NK-92 (cell line): ENCODE measurements around the gene ZNF860.

Experiments used
- DNase-seq: peaks from one replicate; lab custom pipeline; 2025; ENCODE audit not compliant: unreplicated experiment; lab: John Stamatoyannopoulos, UW

Gene ZNF860

DNA sequence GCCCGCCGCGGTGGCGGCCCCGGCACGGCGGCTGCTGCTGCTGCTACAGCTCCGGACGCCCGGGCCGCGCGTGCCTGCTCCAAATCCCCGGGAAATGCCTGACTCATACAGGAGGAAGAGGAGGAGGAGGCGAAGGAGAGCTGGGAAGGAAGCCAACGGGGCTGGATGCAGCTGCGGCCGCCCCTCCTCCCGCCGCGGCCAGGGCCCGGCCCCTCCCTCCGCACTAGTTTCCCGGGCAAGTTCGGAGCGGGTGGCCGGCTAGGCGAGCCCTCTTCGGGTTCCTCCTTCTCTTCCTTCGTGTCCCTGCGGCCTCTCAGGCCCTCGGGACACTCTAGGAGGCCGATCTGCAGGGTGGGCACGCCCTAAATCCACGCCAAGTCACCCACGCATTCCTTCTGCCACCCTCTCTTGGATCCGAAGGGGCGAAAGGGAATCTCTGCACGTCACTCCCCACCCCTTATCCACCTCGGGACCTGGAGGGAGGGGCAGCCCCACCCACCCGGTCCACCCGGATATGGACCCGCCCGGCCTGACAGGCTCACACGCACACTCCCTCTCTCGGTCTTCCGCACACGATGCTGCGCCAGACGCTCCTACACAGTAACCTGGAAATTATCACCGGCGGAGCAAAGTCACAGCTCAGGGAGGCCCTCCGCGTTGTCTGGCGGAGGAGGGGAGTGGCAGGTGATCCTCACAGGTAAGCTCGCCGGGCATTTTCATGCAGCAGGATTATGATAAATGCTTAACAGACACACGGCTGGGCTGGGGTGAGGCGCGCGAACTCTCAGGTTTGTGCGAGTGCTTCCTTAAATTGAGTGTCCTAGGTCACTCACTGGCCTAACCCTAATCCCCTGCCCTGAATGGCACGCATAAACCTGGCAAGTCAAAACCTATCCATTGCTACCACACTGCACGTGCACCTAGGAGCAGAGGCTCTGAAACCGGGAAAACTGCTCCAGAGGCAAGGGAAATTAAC, at the start of gene ZNF860, which contains the start of gene OSBPL10:
Gene ZNF860, plus strand, starts transcription at position 545 of the 976 bp plus-strand sequence. CDS start 7,330 bp downstream, outside the sequence.
Gene OSBPL10, minus strand, starts transcription at position 57 of the 976 bp plus-strand sequence. CDS start 83 bp downstream, outside the sequence.
- no peak for DNase-seq

DNA sequence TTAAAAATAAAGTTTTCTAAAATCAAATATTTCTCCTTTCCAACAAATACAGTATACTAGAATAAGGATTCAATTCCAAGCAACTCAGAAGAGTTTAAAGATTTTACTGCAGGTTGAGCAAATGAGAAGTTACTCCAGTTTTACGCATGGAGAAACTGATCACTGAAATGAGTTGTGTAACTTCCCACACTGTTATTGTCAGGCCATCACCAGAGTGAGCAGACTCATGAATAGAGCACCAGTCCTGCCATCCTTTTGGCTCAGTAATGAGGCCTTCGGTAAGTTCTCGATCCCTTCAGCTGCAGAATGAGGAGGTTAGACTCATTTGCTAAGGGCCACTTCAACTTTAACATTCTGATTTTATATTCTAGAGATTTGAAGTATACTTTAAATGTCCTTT, 48.6 kb upstream of the ZNF860 start:
- no peak for DNase-seq

DNA sequence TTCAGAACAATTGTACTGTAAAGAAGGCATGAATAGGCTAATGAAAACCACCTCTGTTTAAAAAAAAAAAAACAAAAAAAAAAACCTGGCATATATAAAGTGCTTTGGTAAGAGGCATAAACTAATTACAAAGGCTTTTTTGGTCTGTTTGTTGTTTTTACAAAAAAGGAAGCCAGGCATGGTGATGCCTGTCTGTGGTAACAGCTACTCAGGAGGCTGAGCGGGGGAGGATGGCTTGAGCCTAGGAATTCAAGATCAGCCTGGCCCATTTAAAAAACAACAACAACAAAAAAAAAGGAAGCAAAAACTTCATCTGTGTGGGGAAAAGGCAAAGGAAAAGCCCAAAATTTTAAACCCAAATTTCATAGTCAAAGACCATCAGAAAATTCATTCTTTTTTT, 47.5 kb upstream of the ZNF860 start:
- DNase-seq = no peak

DNA sequence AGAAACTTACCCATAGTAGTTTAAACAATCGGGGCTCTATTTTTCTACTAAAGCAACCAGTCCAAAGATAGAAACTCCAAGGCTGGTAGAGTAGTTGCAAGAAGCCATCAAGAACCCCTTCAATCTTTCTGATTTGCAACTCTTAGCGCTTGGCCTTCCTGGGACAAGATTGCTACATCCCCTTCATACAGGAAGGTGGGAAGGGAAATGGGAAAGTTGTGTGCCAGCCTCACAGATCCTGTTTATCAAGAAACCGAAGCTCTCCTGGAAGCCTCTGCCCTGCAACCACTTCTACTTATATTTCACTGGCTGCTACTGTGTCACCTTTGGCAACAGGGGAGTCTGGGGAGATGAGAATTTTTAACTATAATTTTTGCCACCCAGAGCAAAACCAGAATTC, 46.7 kb upstream of the ZNF860 start:
- no peak for DNase-seq

DNA sequence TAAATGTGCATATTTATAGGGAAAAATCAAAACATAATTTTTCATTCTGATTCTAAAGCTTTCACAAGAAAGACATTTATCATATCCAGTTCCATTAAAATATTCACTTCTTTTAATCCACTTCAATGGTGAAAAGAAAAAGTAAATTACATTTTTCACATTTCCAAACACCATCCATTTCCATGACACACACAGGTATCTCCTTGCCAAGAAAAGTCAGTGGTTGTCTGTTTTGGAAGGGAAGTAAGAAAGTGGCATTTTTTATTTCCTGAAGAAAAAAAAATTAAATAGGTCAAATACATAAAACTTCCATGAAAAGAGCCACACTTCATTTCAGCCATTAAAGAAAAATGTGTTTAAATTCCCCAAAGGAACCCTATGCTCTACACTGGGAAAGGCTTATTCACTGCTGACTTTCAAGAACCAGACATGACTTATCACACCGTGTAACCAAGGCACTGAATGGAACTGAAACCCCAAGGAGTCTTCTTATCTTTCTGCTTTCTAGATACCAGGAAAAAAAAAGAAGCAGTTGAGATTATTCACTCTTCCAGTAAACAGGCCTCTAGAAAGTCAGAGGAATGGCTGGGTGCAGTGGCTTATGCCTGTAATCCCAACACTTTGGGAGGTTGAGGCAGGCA, 45.0 kb upstream of the ZNF860 start:
- no peak for DNase-seq

DNA sequence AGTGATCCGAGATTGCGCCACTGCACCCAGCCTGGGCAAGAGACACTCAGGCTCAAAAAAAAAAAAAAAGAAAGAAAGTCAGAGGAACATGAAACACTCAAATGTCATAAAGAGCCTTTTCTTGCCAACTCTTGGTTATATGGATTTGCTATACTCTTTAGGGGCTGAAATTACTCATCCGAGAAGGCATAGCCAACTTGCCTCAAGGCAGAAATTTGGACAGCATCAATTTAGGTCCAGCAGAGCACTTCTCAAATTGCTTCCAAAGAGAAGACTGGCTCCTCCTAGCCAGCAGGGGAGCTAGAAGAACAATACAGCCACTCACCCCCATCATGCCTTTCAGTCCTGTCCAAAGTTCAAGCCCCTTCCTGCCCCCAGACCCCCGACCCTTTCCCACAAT, 44.3 kb upstream of the ZNF860 start:
- DNase-seq = no peak

DNA sequence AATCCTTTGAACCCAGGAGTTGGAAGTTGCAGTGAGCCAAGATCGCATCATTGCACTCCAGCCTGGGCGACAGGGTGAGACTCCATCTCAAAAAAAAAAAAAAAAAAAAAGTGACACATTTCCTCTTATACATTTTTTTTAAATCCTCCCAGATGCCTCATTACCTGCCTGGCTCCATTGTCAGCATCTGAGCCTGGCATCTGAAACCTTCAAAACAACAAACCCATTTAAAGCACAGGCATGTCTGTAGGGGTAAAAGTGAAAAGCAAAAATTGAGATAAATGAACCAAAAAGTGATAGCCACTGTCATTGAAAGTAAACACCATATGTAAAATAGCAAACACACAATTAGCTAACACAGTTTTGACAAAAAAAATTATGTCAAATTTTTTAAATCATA, 39.1 kb upstream of the ZNF860 start:
- DNase-seq = no peak

DNA sequence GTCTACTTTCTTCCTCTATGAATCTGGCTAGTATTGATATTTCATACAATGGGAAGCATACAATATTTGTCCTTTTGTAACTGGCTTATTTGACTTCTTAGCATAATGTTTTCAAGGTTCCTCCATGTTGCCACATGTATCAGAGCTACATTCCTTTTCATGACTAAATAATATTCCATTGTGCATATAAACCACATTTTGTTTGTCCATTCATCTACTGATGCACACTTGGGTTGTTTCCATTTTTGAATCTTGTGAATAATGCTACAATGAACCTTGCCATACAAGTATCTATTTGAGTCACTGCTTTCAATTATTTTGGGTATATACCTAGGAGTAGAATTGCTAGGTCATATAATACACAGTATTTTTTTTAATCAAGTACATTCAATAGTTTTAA, 38.5 kb upstream of the ZNF860 start:
- DNase-seq = no peak

DNA sequence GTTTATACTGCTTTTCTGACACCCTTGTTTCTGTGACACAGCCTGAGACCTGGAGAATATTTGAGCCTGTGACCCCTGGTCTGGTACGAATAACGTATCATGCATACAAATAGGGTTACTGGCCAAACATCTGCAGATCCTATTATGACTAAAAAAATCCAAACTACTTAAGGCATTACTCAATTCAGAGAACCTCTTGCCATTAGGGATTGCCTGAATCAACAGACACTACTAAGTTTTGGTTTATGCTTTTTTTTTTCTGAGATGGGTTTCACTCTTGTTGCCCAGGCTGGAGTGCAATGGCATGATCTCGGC, 35.9 kb upstream of the ZNF860 start:
- DNase-seq = no peak

DNA sequence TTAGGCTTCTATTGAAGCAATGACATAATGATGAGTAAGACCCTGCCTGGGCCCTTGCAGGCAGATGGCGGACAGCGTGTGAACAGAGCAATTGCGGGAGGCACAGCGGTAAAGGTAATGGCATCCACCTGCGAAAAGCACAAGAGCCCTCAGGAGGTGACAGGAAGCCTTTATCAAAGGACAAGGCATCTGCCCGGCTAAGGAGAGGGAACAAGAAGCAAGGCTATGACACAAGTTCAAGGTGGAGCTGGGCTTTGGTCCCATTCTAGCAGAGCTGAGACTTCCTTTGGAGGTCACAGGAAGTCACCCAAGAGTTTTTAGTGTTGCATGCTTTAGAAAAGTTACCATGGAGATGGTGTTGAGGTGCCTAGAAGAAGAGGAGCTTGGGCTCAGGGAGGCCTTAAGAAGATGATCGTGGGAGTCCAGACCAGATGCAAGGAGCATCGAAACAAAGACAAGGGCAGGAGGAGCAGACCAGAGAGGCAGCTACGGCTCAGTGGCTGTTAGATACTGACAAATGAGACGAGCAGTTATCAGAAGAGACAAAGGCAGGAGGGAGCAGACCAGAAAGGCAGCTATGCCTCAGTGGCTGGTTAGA, 35.0 kb upstream of the ZNF860 start:
- no peak for DNase-seq

DNA sequence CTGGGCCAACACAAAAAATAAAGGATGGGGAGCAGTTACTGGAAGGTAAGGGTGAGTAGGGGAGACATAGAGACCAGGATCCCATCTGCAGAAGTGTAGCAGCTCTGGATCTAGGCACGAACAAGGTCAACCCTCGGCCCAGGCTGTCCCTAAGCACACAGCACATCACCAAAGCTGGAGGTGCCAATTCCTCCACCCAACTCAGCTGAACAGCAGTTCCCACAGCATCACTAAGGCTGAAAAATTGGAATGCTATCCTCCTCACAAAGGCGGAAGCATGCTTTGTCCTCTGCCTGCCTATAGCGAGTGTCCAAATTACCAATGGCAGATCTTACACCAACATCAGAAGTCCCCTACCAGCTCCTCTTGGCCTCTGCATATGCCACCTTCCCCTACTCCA, 34.4 kb upstream of the ZNF860 start:
- no peak for DNase-seq

DNA sequence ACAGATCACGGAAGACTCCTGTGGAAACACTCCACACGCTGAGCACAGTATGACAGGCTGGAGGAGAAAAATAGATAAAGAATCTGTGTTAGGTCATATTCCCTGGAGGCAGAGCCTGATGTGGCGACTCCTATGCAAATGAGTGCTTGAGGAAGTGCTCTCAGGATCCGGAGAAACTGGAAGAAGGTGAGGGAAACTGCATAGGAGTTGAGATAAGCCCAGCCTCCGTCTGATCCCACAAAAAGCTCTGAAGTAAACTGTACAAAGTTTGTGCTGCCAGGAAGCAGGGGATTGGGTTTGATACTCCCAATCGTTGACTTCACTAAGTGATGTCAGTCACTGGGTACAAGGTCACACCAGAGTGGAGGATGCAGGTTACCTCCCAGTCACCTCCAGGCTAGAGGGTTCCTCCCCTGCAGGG, 33.9 kb upstream of the ZNF860 start:
- DNase-seq = no peak

DNA sequence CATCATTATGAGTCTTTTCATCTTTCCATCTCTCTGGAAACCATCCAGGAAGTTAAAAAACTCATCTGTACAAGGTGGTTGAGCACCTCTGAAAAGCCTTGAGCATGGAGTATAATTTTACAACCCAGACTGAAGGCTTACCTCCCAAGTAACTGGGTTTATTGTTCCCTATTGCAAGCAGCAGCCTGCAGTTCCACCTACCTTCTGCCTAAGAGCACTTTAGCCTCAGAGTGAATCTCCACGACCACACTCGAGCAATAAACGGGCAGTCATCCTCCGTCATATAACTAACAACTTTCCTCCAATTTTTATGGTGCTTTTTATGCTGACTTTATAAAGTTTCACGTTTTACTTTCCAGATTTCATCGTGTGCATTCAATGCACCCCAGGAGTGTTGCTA, 33.3 kb upstream of the ZNF860 start:
- DNase-seq = no peak

DNA sequence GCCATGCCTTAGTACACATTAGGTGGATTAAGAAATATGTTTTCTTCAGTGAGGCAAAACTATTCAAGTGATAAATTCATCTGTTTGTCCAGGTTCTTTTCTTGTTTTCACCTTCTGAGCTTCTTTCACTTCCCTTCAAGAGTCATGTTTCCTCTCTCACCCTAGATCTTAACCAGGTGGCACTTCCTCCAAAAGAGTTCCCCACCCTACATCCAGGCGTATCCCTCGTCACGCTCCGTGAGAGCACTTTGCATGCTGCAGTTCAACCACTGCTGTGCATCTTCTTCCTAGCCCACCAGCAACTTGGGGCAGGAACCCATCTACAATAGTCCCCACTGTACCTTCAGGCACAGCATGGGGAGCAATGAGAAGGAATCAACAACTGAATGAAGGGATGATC, 29.3 kb upstream of the ZNF860 start:
- no peak for DNase-seq

DNA sequence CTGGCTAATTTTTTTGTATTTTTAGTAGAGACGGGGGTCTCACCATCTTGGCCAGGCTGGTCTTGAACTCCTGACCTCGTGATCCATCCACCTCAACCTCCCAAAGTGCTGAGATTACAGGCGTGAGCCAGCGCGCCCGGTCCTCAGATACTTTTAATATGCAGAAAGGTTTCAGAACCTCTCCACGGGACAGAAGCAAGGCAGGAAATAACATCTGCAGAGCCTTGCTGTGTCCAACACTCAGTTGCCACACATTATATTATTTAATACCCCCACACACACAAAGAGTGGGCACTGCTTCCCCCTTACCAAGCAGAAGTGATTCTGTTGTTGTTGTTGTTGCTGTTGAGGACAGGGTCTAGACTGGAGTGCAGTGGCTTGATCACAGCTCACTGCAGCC, 28.5 kb upstream of the ZNF860 start:
- no peak for DNase-seq

DNA sequence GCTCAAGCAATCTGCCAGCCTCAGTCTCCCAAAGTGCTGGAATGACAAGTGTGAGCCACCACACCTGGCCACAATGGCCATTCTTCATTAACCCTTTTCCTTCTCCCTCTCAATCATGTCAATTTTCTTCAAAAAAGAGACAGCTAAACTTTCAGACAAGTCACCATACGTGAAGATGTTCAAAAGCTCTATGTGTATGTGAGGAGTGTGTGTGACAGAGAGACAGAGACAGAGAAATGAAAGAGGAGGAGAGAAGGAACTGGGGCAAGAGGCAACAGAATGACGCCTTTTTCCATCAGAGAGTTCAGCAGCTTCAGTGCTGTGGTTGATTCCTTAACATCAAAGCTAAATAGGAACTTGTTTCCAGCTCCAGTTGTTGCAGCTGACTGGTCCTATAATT, 27.9 kb upstream of the ZNF860 start:
- DNase-seq = no peak

DNA sequence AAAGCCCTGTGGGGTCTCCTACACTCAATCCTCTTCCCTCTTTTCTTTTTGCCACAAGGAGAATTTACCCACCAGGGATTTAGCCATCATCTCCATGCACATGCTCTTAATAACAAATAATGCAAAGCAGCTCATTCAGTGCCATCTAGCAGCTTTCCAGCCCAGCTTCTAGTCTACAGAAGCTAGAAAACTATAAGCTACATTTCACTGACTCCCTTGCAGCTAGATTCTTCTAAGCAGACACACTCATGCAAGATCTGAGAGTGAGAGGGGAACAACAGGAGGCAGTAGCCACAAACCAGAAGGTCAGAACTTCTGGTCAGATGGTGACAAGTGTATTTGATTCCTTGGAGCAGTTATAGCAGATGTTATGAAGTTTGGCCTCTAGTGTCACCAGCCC, 26.0 kb upstream of the ZNF860 start:
- no peak for DNase-seq

DNA sequence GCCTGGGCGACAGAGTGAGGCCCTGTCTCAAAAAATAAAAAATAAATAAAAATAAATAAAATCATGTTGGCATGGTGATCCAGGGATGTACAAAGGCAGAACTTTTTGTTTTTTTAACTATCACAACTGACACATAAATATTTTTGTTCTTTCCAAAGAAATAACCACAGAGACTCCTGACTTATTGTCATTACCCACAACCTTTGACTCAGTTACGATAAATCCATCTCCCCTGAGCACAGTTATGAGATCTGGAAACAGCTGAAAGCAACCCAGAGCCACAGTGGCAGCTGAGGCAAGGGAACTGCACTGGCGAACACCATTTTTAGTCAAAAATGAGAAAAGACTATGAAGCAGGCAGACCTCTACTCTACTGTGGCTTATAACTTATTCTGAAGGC, 24.4 kb upstream of the ZNF860 start:
- DNase-seq = no peak

DNA sequence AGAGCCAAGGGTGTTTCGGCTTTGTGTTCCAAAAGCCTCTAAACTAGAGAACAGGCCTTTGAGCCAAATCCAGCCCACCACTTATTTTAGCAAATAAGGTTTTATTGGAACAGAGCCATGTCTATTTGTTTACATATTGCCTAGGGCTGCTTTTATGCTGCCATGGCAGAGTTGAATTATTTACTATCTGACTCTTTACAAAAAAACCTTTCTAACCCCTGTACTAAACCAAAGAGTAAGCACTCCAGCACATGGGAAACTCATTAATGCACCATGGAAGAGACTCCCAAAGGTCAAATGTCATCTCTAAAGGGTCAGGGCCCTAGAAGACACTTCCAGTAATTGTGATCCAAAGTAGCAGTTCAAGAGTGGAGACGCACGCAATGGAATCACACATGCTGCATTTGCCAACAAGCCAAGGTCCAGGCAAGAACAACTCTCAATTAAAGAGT, 22.8 kb upstream of the ZNF860 start:
- DNase-seq = no peak

DNA sequence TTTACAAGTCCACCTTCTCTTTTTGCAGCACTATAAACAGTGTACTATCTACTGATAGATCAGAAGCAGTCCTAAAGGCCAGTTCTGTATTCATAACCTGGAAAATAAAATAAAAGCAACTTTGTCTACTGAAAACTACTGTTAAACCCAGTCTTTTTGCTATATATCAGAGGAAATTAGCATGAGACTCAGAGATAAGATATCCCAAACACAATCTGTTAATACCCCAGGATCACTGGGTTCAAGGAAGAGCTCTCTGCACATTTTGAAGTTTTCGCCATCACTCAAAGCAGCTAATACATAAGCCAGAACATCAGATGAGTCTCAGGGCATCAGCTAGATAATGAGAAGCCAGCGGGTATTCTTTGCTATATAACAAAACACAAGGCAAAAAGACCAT, 22.3 kb upstream of the ZNF860 start:
- DNase-seq = no peak

DNA sequence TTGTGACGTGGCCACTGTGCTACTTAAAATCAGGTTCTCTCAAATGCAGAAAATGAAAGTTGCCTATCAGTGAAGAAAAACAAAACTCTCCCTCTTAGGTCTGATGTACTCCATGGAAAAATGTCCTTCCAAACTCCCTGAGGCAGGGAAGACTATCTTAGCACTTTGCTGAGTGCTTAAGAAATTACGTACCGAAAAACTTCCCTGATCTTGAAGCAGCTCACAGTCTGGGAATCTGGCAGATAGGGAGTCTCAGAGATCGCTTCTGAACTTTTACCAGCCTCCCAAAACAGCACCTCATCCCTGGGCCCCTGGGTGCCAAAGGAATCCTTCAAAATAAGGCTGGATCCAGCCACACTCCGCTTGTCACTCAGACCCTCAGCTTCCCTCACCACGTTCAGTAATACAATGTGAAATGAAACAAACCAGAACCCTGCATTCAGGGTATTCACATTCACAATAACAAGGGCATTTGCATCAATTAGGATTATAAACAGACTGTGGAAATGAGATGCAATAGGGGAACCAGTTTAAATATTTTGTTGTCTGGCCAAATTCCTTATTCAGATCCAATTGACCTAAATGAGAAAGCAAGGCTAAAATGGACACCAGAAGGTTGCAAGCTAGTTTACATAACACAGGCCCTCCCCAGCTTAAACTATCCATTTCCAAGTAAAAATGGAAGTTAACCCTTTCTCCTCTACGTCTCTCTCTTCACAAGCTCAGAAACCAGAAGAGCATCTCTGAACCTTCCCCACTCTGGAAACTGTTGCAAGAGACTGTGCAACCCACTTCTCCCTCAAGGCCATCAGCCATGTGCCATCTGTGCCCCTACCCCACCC, 21.4 kb upstream of the ZNF860 start:
- no peak for DNase-seq
